ENCODE results near the gene SHISA9. TPM values are rescaled to one million over a fixed set of nuclear protein-coding genes. Genes with fewer than 3 reads are reported as not detected.

The SHISA9 gene
- total and polyA plus RNA-seq, 2 of the 4 experiments (the other 2 are of a cell fraction): under 0.01 TPM; not detected in 1

GRCh38 chr16:12907670-12908233 lies 6.4 kb downstream of the SHISA9 start:
- no peak overlapping the region for H3K56ac ChIP-seq (ENCODE audit: extremely low read depth, insufficient read depth, low read length)
- H3K4me3 ChIP-seq (ENCODE audit: insufficient read depth, low read depth, low read length): no peak overlapping the region
- no peak overlapping the region for H2BK120ac ChIP-seq (ENCODE audit: low read depth, low read length)
- no peak overlapping the region for H3K18ac ChIP-seq (ENCODE audit: low read depth, low read length)
- DNase-seq: no peak
- intact Hi-C loops (cut with micrococcal nuclease): no loop called here
- in situ Hi-C loops (cut with MboI; ENCODE audit: low sequenced_read_pairs): no loop called here
- BruUV-seq (replicated peaks): no TSS peak
- WGBS, 2 experiments (ENCODE audit: extremely low coverage in 2 of 2, insufficient read length in 1 of 2): no CpG with 5 or more reads among the region's 5 CpGs
- ChIA-PET POLR2A (ENCODE audit: unreplicated experiment) (no interaction called here), CTCF (no interaction called here)
- H2BK5ac ChIP-seq (ENCODE audit: low read depth, low read length, poor library complexity, severe bottlenecking): no peak overlapping the region
- dilution Hi-C loops (cut with HindIII; ENCODE audit: low sequenced_read_pairs, unreplicated experiment): no loop called here
- H3K4ac ChIP-seq (ENCODE audit: low read depth, low read length): no peak overlapping the region
- H3K9me3 ChIP-seq (ENCODE audit: control insufficient read depth, insufficient read depth, low read length): no peaks in the 10 kb centered on the region; the same call in 1 of the 2 replicates
- H3K14ac ChIP-seq (replicated peaks; ENCODE audit: low read depth, low read length): no peak overlapping the region
- no peak for TF ChIP-seq RFX5 (IDR thresholded peaks at IDR 0.05; ENCODE audit: low read depth, low read length)
- no peak for TF ChIP-seq USF2 (IDR thresholded peaks at IDR 0.05; ENCODE audit: low read depth, low read length)
- TF ChIP-seq MAZ (IDR thresholded peaks at IDR 0.05; ENCODE audit: borderline replicate concordance, low read depth, low read length): no peak
- no peak for TF ChIP-seq RCOR1 (IDR thresholded peaks at IDR 0.05; ENCODE audit: insufficient replicate concordance, low read length)
- TF ChIP-seq SMC3 (IDR thresholded peaks at IDR 0.05; ENCODE audit: low read depth, low read length): no peak
- TF ChIP-seq POLR2A (IDR thresholded peaks at IDR 0.05; ENCODE audit: low read depth, low read length): no peak
- TF ChIP-seq CEBPB (IDR thresholded peaks at IDR 0.05; ENCODE audit: low read depth, low read length): no peak
- TF ChIP-seq RAD21 (IDR thresholded peaks at IDR 0.05; ENCODE audit: low read length): no peak
- TF ChIP-seq CHD1 (IDR thresholded peaks at IDR 0.05; ENCODE audit: low read depth, low read length): no peak
- H3K27me3 ChIP-seq (ENCODE audit: control insufficient read depth, insufficient read depth, low read length): peaks cover 12% of the 10 kb centered on the region; the same call in 1 of the 2 replicates
- H2BK20ac ChIP-seq (ENCODE audit: low read depth, low read length): no peak overlapping the region
- H2BK15ac ChIP-seq (ENCODE audit: low read depth, low read length): no peak overlapping the region
- no peak overlapping the region for H4K91ac ChIP-seq (ENCODE audit: insufficient read depth, low read depth, low read length)
- no peak overlapping the region for H3K4me2 ChIP-seq (ENCODE audit: low read depth, low read length)
- no peak overlapping the region for H2AK5ac ChIP-seq (ENCODE audit: low read depth, low read length)
- H3K9ac ChIP-seq (ENCODE audit: low read depth, low read length): no peak overlapping the region
- no peaks in the 10 kb centered on the region for H3K36me3 ChIP-seq (ENCODE audit: control insufficient read depth, insufficient read depth, low read length)
- H3K23ac ChIP-seq (ENCODE audit: low read depth, low read length): no peak overlapping the region
- no peak for ATAC-seq (ENCODE audit: low read depth)
- no peaks in the 10 kb centered on the region for H3K4me1 ChIP-seq (ENCODE audit: control insufficient read depth, insufficient read depth, low read length)
- no peak overlapping the region for H4K8ac ChIP-seq (ENCODE audit: low read depth in 2 of 2, low read length in 2 of 2)
- H2AK9ac ChIP-seq (replicated peaks; ENCODE audit: low read depth, low read length, poor library complexity): no peak overlapping the region
- no peak overlapping the region for H2AFZ ChIP-seq (replicated peaks; ENCODE audit: low read length, poor library complexity)
- H4K5ac ChIP-seq (ENCODE audit: low read depth, low read length): no peak overlapping the region
- H3K79me1 ChIP-seq (ENCODE audit: low read depth in 1 of 2, low read length in 2 of 2): no peaks in the 10 kb centered on the region
- H3K27ac ChIP-seq (ENCODE audit: insufficient read depth, low read length): no peak overlapping the region
- H4K20me1 ChIP-seq (ENCODE audit: insufficient read depth, low read length): no peaks in the 10 kb centered on the region
- no peaks in the 10 kb centered on the region for H3K9me1 ChIP-seq (ENCODE audit: insufficient read depth, low read length)
